Activated B cell treated with CpG ODN at 0.5 μM for 24 hours (primary cell): ENCODE data around the gene INHBB. TPM values are rescaled to one million over a fixed set of nuclear protein-coding genes. Genes with fewer than 3 reads are reported as not detected.

Experiments used
- ATAC-seq: fragments of 200-7000 bp; cut with Tn5 transposase; one replicate; pipeline ENCODE4 v1.10.0; 2021; ENCODE audit warnings: low read depth, mild to moderate bottlenecking, moderate library complexity
- CTCF ChIA-PET: fragments of 350-600 bp; sonication (Branson Sonifier 250); formaldehyde crosslinking; loops from one replicate; lab custom pipeline; 2021; ENCODE audit warnings: antibody characterized with exemption; lab: Charles Lee
- POLR2A ChIA-PET: fragments of 350-600 bp; sonication (Branson Sonifier 250); formaldehyde crosslinking; loops from one replicate; lab custom pipeline; 2021; ENCODE audit warnings: antibody characterized with exemption; lab: Charles Lee
- DNase-seq: peaks from one replicate; pipeline ENCODE4 v3.0.0; 2022
- H3K27ac Mint-ChIP-seq: one replicate; pipeline ENCODE4 v1.8.0; 2020; ENCODE audit warnings: mixed read lengths
- H3K27me3 Mint-ChIP-seq: one replicate; pipeline ENCODE4 v1.8.0; 2021; ENCODE audit warnings: mixed read lengths
- H3K36me3 Mint-ChIP-seq: one replicate; pipeline ENCODE4 v1.8.0; 2021; ENCODE audit warnings: low read depth, mixed read lengths
- H3K4me1 Mint-ChIP-seq: one replicate; pipeline ENCODE4 v1.8.0; 2021; ENCODE audit warnings: mixed read lengths
- H3K4me3 Mint-ChIP-seq: one replicate; pipeline ENCODE4 v1.8.0; 2020; ENCODE audit warnings: mild to moderate bottlenecking, mixed read lengths
- H3K9me3 Mint-ChIP-seq: one replicate; pipeline ENCODE4 v1.8.0; 2020; ENCODE audit warnings: mixed read lengths
- intact Hi-C: fragments of 100-400 bp; cut with micrococcal nuclease; formaldehyde crosslinking; loops from one replicate; pipeline ENCODE4 v1.15.1; 2024
- total RNA-seq: library from RNA; stranded (reverse); gene quantifications from 2 replicates; pipeline ENCODE4 v1.2.3, GENCODE V29; 2022
- TF ChIP-seq, protein P1 (sequence below): fragments of 200-600 bp; IDR thresholded peaks from one replicate; pipeline ENCODE4 v1.8.0; 2022; ENCODE audit warnings: antibody characterized with exemption, mild to moderate bottlenecking

Gene INHBB
- total RNA-seq, 1 donor from 2014 or later, result not detected

DNA sequence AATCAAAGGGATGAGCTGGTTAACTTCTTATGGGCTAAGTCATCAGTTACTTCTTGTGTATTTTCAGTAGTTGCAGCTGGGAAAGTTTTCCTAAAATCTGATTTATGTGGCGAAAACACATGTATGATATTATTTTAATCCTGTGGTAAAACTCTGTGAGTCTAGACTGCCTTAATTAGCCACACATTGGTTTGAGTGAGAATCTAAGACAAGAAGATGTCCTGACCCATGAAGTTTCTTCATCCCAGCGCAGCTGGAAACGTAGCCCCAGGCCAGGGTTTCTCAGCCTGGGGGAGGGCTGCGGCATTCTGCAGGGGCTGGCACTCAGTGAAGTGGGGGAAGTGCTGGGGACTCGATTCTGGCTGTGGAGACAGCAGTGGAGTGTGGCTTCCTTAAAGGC, 44.7 kb upstream of the INHBB start:
- intact Hi-C loops, result no loop called here
- POLR2A ChIA-PET, result no interaction called here

DNA sequence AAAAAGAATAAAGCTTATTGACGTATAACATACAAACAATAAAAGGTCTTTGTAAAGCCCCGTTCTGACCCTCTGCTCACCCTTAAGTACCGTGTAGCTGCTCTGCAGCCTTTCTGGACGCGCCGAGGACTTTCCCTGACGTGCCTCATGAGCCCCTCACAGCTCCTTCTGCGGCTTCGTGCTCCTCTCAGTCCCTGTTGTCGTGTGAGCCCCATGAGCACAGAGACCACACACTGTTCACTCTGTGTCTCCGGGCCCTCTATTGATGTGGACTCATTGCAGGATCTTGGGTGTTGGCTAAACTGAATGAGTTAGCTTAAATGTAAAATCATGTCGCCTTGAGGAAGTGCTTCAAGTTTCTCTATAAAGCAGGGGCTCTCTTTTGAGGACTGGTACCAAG, 43.6 kb upstream of the INHBB start:
- Mint-ChIP-seq H3K36me3 (peaks cover 34% of the 10 kb centered on the region), H3K27ac (no peak overlapping the region), H3K4me3 (no peak overlapping the region), H3K9me3 (no peaks in the 10 kb centered on the region), H3K27me3 (no peaks in the 10 kb centered on the region), H3K4me1 (peaks cover 11% of the 10 kb centered on the region)
- intact Hi-C loops, result no loop called here
- ChIA-PET POLR2A (interaction anchor here (0.7 kb wide), 1 partner anchor 12 kb away, joined by 3 read pairs; no protein-coding TSS in a partner anchor), CTCF (interaction anchor here (2.3 kb wide), 1 partner anchor 11 kb away, joined by 8 read pairs; no protein-coding TSS in a partner anchor)
- TF ChIP-seq, protein P1, sequence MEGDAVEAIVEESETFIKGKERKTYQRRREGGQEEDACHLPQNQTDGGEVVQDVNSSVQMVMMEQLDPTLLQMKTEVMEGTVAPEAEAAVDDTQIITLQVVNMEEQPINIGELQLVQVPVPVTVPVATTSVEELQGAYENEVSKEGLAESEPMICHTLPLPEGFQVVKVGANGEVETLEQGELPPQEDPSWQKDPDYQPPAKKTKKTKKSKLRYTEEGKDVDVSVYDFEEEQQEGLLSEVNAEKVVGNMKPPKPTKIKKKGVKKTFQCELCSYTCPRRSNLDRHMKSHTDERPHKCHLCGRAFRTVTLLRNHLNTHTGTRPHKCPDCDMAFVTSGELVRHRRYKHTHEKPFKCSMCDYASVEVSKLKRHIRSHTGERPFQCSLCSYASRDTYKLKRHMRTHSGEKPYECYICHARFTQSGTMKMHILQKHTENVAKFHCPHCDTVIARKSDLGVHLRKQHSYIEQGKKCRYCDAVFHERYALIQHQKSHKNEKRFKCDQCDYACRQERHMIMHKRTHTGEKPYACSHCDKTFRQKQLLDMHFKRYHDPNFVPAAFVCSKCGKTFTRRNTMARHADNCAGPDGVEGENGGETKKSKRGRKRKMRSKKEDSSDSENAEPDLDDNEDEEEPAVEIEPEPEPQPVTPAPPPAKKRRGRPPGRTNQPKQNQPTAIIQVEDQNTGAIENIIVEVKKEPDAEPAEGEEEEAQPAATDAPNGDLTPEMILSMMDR, result no peak
- ATAC-seq (no peak), DNase-seq (no peak)

More for the DNA sequence above, 44.7 kb upstream of the INHBB start:
- TF ChIP-seq, protein P1, result no peak
- Mint-ChIP-seq H3K27ac (no peak overlapping the region), H3K36me3 (peaks cover 41% of the 10 kb centered on the region), H3K27me3 (no peaks in the 10 kb centered on the region), H3K4me3 (no peak overlapping the region), H3K4me1 (peaks cover 11% of the 10 kb centered on the region), H3K9me3 (no peaks in the 10 kb centered on the region)
- CTCF ChIA-PET, result interaction anchor here (2.3 kb wide), 1 partner anchor 12 kb away, joined by 8 read pairs; no protein-coding TSS in a partner anchor
- ATAC-seq (no peak), DNase-seq (no peak)

DNA sequence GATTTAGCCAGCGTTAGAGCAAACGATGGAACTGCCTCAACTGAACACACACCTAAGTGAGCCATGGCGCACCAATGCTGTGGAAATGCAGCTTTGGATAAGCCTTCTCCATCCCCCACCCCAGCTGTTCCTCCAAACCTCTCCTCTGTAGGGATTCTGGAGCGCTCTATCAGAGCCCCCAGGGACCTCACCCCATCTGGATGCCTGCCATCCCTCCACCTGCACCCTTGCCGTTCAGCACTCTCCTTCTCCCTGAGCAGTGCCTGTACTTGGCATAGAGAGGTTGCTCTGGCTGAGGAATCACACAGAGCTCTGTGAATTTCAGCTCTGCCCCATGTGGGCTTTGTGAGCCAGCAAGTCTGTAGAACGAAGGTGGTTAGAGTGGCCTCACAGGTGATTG, 42.8 kb upstream of the INHBB start:
- ATAC-seq (no peak), DNase-seq (no peak)
- H3K4me1 Mint-ChIP-seq, result peaks cover 17% of the 10 kb centered on the region
- H3K27me3 Mint-ChIP-seq, result no peaks in the 10 kb centered on the region
- intact Hi-C loops, result no loop called here
- H3K9me3 Mint-ChIP-seq, result no peaks in the 10 kb centered on the region
- ChIA-PET POLR2A (no interaction called here), CTCF (interaction anchor here (2.3 kb wide), 1 partner anchor 10 kb away, joined by 8 read pairs; no protein-coding TSS in a partner anchor)
- peaks cover 27% of the 10 kb centered on the region for H3K36me3 Mint-ChIP-seq
- H3K4me3 Mint-ChIP-seq, result no peak overlapping the region
- no peak overlapping the region for H3K27ac Mint-ChIP-seq
- TF ChIP-seq, protein P1, result no peak

DNA sequence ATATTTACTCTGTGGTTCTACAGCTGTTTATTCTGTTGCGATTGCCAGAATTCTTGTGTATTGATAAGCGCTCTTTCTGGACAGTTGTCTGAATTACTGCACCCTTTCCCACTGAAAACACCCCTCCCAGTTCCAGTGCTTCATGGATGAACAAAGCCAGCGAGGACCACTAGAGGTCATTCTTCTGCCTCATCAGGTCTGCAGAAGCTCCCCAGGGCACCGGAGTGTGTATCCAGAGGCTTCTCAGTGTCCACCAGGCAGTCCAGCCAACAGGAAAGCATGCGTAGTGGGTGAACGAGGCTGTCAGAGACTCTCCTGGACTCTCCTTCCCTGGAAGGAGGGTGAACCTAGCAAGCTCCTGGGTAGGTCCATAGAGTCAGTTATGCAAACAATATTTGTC, 40.6 kb upstream of the INHBB start:
- intact Hi-C loops, result no loop called here
- H3K4me3 Mint-ChIP-seq, result no peak overlapping the region
- POLR2A ChIA-PET, result interaction anchor here (0.6 kb wide), 2 partner anchors 25 to 35 kb away, joined by 7 to 14 read pairs; no protein-coding TSS in a partner anchor
- TF ChIP-seq, protein P1, result no peak
- H3K36me3 Mint-ChIP-seq, result peaks cover 10% of the 10 kb centered on the region
- no peaks in the 10 kb centered on the region for H3K9me3 Mint-ChIP-seq
- CTCF ChIA-PET, result no interaction called here
- no peaks in the 10 kb centered on the region for H3K27me3 Mint-ChIP-seq
- peaks cover 20% of the 10 kb centered on the region for H3K4me1 Mint-ChIP-seq
- ATAC-seq (no peak), DNase-seq (no peak)
- no peak overlapping the region for H3K27ac Mint-ChIP-seq

DNA sequence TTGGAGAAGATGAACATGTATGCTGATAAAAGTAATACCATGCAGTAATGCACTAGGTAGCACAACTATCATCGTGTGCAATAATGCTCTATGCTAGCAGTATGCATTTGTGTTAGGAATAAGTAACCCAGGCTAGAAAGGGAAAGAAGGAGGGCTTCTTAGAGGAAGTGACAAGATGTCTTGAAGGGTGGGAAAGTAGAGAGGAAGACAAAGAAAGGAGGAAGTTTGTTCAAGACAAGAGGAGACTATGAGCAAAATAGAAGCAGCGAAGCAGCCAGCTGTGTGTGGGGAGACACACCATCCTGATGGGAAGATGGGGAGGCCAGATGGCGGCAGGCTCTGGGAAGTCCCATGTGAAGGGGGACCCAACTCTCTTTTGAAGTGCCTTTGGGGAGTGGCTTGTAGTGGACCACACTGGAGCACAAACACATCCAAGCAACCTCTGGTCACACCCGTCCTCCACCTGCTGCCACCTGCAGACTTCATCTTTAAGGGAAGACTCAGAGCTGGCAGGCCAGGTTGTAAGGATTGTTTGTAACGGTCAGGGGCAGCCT, 39.9 kb upstream of the INHBB start:
- CTCF ChIA-PET, result no interaction called here
- Mint-ChIP-seq H3K9me3 (no peaks in the 10 kb centered on the region), H3K4me3 (no peak overlapping the region), H3K27ac (no peak overlapping the region), H3K4me1 (peaks cover 20% of the 10 kb centered on the region), H3K27me3 (no peaks in the 10 kb centered on the region), H3K36me3 (peaks cover 7% of the 10 kb centered on the region)
- no peak for DNase-seq
- intact Hi-C loops, result no loop called here
- POLR2A ChIA-PET, result no interaction called here
- TF ChIP-seq, protein P1, result no peak
- ATAC-seq, result no peak
